Erythroblast (primary cell): ENCODE data around the gene ADCYAP1.
"Not testable (repeated sequence)": the region's sequence is repeated elsewhere in the genome, so short reads cannot be mapped to it uniquely, and the experiment has no call there.

Experiments
- GATA1 ChIP-seq: IDR thresholded peaks from 2 replicates; pipeline ENCODE4 v1.6.1; 2011; ENCODE audit warnings: low read depth, mild to moderate bottlenecking, control low read depth, low read length, moderate library complexity
- POLR2A ChIP-seq: IDR thresholded peaks from 2 replicates; pipeline ENCODE4 v1.6.1; 2011; ENCODE audit warnings: mild to moderate bottlenecking, low read length

DNA sequence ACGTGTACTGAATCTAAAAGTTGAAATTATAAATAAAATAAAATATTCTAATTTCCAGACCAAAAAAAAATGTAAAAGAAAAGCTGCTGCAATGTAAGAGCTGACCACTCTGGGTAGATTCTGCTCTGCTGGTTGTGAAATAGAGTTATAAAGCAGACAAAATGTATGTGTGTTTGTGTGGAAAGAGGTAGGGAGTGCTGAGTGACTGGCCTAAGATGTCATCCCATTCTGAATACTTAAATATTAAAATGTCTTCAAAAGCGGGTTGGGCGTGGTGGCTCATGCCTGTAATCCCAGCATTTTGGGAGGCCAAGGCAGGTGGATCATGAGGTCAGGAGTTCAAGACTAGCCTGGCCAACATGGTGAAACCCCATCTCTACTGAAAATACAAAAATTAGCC is 31.2 kb upstream of the ADCYAP1 start:
- not testable (repeated sequence) for TF ChIP-seq POLR2A, GATA1
